COLO668 (cell line): Measurements from ENCODE around the gene AIFM2.
A peak's percentile ranks its signal among the peaks of the same experiment; 100 is the strongest.

ENCODE experiments used
- DNase-seq: peaks from one replicate; lab custom pipeline; 2025; ENCODE audit not compliant: unreplicated experiment; lab: John Stamatoyannopoulos, UW

The AIFM2 gene

DNA sequence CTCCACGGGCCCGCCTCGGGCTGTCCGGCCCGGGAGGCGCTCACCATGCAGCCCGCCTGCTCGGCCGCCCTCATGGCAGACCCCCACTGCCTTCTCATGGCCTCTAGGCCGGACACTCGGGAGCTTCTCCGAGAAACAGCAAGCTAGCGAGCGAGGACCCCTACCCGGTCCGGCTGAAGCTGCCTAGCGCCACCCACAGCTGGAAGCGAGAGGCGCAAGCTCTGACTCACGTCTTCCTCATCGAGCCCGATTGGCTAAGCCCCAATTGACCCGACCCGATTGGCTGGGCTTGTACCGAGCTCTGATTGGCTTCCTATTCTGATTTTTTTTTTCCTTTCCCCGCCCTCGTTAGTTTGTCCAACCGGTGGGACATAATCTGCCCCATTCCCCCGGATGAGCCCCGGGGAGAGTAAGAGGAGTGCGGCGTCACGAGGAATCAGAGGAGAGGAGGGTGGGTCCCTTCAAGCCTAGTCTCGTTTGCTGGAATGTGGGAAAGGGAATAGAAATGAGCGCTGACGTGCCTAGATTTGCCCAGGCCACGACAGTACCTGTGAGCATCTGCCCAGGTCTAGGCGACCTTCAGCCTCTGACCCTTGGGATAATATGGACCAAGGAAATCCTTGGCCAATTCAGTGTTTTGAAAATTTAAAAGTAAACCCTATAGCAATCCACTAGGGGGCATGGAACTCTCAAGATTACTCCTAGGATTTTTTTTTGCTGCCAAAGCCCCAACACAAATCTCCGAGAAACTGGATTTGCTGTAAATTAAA is 14.0 kb upstream of the AIFM2 start, which contains the start of gene TYSND1:
TYSND1 (minus strand) TSS at position 212 of the 770 bp plus-strand sequence; CDS start at position 98, 114 bp downstream.
- DNase-seq = peak; percentile 89

GRCh38 chr10:70145666-70146488 is 13.3 kb upstream of the AIFM2 start:
- peak; percentile 61 for DNase-seq

GRCh38 chr10:70145166-70145665 is 12.6 kb upstream of the AIFM2 start:
- DNase-seq = no peak

DNA sequence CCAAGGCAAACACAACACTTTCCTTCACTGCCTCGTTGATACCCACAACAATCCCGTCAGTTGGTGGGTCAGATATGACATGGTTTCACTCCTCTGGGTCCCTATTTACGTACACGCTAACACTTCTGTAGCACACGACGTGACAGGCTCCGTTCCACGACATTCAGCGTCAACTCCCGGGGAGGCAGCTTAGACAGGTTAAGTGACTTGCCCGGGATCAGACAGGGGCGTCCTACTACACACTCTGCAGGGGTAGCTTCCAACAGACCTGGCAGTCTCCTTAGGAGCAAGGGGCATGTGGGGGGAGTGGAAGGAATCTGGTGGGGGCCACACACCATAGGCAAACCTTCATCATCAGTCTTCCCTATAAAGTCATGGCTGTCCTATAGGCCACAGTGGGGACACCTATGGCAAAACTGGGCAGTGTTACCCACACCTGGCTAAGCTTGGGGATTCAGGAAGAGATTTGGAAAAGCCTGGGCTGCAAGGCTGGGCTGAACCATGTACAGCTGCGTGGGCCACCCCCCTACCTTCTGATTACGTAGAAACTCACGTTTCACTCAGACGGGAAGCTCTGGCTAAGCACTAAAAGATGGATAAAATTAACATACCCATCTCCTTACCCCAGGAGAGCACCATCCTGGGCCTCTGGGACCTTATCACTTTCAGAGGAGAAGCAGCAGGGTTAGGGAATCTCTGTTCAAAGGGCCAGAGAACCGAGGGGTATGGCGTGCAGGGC is 11.9 kb upstream of the AIFM2 start:
- DNase-seq = no peak

- no peak for DNase-seq
Observed at GRCh38 chr10:70142555-70142954, 9.9 kb upstream of the AIFM2 start.

GRCh38 chr10:70140297-70140696 is 7.7 kb upstream of the AIFM2 start:
- no peak for DNase-seq

- DNase-seq = no peak
Observed at GRCh38 chr10:70139997-70140250, 7.3 kb upstream of the AIFM2 start.

DNA sequence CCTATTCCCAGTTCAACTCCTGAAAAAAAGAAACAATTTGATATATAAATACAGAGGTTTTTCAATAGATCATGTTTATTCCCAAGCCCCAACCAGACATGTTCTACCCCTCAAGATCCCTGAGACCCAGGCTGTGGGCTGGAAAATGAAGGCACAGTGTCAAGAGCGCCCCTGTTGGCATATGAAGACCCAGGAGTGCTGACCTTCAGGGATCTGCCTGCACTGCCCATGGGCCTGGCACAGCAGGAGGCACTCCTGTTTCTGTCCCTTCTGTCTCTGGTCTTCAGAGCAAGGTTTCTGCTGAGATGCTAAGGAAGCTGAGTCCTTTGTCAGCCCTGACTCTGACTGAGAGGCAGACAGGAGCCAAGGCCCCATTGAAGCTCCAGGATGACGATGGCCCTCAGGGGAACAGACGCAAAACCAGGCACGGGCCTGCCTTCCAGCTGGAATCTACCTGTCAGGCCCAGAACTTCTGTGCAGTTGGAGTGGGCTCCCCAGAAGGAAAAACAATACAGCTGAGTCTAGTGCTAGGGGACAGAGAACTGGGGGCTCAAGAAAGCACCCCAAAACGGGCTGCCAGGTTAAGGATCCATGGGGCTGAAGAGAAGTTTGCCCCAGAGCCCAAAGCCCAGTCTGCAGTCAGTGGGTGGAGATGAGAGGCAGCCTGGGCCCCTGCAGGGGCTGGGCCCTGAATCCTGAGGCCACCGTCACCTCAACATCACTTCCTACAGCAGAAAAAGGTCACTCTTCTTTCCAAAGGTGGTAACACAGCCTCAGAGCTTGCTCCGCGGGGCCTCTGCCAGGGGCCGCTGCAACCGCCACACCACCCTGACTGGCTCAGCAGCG is 6.7 kb upstream of the AIFM2 start:
- DNase-seq = no peak

- no peak for DNase-seq
Observed at GRCh38 chr10:70137927-70138883, 5.6 kb upstream of the AIFM2 start.

DNA sequence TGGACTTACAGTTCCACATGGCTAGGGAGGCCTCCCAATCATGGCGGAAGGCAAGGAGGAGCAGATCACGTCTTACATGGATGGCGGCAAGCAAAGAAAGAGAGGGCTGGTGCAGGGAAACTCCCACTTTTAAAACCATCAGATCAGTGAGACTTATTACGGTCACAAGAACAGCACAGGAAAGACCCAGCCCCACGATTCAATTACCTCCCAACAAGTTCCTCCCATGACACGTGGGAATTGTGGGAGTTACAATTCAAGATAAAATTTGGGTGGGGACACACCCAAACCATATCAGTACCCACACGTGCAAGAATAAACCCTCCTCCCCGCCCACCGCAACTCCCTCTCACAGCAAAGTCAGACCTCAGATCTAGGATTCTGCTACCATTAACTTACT is 4.5 kb upstream of the AIFM2 start:
- no peak for DNase-seq

- no peak for DNase-seq
Observed at GRCh38 chr10:70135684-70136083, 3.1 kb upstream of the AIFM2 start.

DNA sequence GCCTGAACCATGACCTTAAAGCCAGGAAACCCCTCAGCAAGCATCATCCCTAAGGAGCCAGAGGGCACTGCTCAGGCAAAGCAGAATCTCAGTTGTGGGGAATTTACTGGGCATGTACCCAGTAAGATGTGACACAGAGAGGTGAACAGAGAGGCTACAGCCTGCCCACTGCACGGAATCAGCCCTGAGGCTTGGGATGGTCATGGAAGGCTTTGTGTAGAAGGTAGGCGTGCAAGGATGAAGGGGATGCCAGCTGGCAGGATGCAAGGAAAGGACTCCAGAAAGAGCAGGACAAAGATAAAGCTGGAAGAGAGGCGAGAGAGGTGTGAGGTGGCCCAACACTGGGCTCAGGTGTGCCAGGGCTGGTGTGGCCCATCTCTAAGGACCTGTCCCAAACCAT is 2.4 kb upstream of the AIFM2 start:
- DNase-seq = no peak

DNA sequence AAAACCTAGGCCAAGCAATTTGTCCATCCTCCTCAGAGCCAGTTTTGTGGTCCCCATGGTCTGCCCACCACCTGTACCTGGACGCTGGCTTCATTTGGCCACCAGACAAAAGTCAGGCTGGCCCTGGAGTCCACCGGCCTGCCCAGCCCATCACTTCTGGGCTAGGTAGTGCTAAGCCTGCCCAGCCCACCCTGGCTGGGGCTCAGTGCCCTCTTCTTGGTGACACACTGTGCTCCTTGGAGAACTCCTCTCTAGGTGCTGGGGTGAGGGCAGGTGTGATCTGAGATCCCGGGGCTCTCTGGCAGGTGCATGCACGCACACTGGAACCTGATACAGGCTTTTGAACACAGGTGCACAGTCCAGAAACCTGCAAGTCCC is 1.1 kb downstream of the AIFM2 start:
- peak; percentile 46 for DNase-seq

DNA sequence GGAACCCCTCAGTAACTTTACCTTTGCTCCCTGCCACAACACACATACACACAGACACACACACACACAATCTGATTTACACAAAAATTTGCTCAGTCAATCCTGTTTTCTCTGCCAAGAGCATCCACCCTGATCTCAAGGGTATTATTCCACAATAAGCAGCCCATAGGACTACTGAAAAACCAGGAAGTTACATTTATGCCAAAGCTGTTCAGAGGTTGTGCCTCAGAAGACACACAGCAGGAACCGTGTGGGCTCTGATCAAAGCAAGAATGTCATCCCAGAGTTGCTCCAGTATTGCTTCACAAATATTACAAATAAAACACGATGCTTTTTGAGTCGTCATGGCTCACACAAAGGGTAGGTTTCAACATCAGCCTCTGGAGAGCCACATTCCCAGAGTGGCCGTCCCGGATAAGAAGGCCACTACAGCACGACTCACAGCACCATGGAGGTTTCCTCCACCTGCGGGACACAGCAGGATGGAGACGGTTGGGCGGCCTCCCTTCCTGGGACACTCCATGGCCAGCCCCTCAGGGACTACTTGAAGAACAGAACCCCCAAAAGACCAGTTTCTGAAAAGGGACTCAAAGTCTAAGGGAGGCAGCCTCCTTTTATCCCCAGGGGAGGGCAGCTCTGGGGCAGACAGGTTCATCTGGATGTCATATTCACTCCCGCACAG is 1.6 kb downstream of the AIFM2 start:
- DNase-seq = no peak

DNA sequence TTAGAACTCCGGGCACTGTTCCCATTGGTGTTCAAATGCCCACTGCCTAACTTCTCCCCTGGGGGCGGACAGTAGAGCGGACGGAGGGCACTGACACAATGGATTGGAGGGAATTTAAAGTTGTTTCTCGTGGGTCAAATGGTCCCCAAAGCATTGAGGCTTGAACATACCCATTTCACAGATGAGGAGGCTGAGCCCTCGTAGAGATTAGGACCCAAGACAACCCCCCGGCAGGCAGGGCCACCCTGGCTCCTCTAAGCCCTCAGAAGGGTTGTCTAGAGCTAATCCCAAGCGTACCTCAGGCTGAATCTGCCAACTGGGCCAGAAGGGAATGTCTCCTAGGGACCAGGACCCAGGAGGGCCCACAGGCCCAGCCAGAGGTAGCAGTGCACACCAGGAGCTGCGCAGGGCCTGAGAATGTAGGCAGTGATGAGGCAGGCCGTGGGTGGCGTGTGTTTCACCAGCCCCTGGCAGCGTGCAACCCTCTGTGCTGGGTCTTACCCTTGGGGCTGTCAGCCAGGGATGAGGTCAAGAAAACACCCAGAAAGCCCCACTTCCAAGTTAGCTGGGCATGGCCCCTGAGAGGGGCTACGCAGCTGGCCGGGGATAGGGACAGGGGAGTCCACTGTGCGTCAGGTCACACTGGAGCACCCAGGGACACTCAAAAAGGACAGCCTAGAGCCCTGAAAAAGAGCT is 5.8 kb downstream of the AIFM2 start:
- no peak for DNase-seq

- no peak for DNase-seq
Observed at GRCh38 chr10:70125918-70126552, 6.6 kb downstream of the AIFM2 start.

- DNase-seq = no peak
Observed at GRCh38 chr10:70124918-70125317, 7.7 kb downstream of the AIFM2 start.

- DNase-seq = no peak
Observed at GRCh38 chr10:70124415-70124814, 8.2 kb downstream of the AIFM2 start.
